NCI-H128 (cell line): ENCODE measurements around the gene PINLYP.
A peak's percentile ranks its signal among the peaks of the same experiment; 100 is the strongest.

ENCODE experiments used
- DNase-seq: peaks from one replicate; lab custom pipeline; 2025; ENCODE audit not compliant: unreplicated experiment; lab: John Stamatoyannopoulos, UW

The PINLYP gene

DNA sequence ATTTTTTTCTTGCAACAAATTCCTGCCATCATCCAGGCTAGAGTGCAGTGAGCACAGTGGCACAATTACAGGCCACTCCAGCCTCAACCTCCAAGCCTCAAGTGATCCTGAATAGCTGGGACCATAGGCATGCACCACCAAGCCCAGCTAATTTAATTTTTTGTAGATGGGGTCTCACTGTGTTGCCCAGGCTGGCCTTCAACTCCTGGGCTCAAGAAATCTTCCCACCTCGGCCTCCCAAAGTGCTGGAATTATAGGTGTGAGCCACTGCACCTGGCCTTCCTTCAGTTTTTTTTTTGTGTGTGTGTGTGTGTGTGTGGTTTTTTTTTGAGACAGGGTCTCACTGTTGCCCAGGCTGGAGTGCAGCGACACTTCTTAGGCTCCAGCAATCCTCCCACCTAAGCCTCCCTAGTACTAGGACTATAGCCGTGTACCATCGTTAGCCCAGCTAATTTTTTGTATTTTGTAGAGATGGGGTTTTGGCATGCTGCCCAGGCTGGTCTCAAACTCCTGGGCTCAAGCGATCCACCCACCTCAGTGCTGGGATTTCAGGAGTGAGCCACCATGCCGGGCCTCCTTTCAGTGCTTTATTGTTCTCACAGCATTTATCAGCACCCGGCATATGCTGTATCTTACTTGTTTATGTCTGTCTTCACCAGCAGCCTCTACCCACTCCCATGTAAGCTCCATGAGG, 30.4 kb downstream of the PINLYP start:
- DNase-seq = no peak

DNA sequence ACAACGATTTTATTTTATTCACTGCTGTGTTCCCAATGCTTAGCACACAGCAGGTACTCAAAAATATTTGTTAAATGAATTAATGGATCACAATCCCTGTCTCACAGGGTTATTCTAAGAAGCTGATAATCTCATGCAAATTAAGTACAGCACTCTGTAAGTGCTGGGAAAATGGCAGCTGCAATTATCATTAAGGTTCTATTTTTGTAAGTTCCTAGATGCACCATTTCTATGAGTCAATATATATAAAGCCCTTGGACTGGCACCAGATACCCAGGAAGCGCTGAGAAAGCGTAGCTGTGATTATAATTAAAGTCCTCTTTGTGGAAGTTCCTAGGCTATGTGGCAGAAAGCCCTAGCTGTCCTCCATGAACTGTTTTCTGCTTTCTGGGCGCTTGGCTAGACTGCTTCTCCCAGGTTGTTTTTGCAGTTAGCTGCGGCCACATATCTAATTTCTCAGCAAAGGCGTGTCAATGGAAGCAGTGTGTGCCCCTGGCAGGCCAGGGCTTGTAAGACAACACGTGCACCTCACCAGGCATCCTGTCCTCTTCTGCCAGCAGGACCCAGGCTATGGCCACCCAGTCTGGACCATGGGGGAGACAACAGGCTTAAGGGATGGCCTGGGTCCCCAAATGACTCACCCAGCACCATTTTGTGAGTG, 31.1 kb downstream of the PINLYP start:
- no peak for DNase-seq

DNA sequence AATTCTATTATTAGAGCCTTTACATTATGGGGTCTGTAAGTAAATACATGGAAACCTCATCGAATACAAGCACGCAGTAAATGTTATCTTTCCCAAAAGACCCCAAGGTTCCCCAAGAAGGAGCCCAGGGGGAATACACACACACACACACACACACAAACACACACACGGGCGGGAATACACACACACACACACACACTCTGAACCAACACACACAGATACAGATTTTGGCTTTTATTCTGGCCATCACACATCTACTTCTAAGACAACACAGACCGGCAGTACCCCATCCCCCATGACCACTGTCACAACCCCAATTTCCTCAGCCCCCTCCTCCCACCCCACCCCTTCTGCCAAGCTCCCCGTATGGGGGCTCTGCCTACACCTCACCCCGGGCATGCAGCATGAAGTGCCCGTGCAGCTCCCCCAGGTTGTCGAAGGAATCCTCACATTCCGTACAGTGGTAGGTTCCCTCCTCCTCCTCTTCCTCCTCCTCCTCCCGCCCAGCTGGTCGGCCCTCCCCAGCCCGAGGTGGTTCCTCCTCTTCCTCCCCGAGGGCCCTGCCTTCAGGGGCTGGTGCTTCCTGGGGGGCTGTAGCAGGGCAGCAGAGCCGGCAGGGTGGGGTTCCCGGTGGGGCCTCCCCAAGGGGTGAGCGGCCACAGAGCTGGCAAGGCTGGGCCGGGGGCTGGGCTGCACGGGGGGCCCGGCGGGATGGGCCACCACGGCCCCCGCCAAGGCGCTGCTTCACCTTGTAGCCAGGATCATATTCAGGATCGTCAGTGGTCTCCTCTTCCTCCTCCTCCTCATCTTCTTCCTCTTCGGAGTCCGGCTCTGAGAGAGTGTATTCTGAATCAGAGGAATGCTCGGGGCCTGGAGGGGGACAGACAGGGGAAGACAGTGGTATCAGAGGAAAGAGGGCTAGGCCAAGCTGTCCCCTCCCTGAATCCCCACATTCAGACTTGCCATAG, 31.9 kb downstream of the PINLYP start:
- no peak for DNase-seq

DNA sequence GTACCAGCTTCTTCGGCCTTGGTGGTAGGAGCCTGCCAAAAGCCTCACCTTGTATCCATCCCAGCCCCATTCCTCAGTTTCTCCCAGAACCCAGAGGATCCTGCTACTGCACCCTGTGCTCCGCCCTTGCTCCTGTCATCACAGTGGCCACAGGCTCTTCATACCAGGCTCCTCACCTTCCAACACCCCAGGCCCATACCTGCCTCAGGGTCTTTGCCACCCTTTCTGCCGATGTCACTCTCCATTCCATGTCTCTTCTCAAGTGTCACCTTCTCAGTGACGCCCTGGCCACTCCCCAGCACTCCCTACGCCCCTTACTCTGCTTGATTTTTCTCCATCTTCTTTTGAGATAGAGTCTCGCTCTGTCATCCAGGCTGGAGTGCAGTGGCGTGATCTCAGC, 34.3 kb downstream of the PINLYP start:
- DNase-seq = no peak

DNA sequence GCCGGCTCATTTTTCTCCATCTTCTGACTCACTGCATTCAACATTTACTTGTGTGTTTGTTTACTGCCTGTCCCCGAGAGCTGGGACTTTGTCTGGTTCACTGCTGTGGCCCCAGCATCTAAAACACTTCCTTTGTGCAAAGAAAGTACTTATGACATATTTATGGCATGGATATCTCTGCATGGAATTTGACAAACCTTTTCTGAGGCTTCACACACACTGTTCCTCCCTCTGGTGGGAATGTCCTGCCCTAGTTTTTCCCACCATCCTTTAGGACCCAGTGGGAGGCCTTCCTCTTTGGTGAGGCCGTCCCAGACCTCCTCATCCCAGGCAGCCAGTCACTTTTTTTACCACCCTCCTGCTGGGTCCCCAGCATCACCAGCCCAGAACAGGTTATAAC, 34.9 kb downstream of the PINLYP start:
- no peak for DNase-seq

DNA sequence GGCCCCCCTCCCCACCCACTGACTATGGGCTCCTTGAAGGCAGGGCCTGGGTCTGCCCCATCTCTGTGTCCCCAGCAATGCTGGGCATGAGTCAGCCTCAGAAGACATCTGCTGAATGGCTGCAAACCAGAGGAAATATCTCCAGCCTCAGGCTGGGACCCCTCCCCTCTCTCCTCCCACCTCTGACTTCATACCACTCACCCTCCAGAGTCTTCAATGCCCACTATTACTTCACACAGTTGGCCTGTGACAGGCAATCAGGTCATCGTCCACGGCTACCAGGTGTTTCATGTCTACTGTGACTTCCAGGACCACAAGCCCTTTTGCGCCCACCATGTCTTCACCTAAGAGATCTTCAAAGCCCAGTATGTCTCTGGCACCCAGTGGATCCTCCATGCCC, 36.2 kb downstream of the PINLYP start, which contains the start of gene SRRM5:
Gene SRRM5, plus strand, starts transcription at position 301 of the 400 bp plus-strand sequence. Its CDS starts 34 bp downstream, at position 335.
- no peak for DNase-seq

DNA sequence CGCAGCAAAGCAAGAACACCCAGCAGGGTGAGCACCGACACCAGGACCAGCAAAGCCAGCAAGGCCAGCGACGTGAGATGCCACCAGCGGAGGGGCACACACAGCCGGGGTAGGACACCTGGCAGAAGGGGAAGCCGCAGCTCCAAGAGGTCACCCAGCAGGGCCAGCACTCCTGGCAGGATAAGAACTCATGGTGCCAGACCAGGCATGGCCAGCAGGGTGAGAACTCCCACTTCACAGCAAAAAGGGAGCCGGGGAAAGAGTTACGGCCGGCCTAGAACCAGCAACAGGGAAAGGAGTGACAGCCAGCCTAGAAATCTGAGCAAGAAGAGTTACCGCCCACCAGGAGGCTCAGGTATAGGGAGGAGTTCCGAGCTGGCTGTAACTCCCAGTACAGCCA, 36.8 kb downstream of the PINLYP start:
- no peak for DNase-seq

DNA sequence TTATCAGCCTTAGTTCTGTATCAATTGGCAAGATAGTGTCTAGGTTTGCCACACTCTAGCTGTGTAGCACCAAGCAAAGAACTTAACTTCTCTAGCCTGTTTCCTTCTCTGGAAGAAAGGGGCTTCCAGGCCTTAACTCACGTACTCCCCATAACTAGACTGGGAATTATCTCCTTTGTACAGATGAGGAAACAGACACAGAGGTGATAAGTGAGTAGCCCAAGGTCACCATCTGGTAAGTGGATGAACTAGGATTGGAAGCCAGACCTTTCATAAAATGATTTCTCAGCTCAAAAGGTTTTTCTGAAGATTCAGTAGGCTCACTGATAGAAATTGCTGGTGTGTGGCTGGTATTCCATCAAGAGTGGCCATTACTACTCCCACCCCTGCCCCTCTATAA, 40.7 kb downstream of the PINLYP start:
- no peak for DNase-seq

DNA sequence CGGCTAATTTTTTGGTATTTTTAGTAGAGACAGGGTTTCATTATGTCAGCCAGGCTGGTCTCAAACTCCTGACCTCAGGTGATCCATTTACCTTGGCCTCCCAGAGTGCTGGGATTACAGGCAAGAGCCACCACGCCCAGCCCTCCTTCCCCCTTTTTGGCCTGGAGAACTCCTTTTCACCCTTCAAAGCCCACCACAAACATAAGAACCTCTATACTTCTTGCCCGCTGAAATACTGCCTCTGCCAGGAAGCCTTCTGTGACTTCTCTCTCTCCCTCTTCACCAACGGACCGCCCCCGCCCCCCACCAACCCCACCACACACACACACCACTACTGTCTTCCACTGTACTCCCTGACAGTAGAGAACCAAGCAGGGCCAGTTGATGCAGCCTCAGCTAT, 41.4 kb downstream of the PINLYP start:
- no peak for DNase-seq

DNA sequence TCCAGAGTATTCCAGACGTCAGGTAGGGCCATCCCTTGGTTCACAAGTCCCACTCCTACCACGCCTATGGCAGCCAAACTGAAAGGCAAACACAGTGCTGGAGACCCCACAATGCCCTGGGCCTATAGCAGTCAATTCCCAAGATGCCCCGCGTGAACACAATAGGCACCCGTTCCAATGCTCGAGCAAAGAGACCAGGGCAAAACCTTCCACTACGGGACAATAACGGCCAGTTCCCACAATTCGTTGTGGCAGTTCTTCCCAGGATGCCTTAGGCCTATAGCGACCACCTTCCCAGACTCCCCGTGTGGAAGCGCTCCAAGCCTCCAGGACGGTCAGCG, 43.3 kb downstream of the PINLYP start:
- peak; percentile 58 for DNase-seq

DNA sequence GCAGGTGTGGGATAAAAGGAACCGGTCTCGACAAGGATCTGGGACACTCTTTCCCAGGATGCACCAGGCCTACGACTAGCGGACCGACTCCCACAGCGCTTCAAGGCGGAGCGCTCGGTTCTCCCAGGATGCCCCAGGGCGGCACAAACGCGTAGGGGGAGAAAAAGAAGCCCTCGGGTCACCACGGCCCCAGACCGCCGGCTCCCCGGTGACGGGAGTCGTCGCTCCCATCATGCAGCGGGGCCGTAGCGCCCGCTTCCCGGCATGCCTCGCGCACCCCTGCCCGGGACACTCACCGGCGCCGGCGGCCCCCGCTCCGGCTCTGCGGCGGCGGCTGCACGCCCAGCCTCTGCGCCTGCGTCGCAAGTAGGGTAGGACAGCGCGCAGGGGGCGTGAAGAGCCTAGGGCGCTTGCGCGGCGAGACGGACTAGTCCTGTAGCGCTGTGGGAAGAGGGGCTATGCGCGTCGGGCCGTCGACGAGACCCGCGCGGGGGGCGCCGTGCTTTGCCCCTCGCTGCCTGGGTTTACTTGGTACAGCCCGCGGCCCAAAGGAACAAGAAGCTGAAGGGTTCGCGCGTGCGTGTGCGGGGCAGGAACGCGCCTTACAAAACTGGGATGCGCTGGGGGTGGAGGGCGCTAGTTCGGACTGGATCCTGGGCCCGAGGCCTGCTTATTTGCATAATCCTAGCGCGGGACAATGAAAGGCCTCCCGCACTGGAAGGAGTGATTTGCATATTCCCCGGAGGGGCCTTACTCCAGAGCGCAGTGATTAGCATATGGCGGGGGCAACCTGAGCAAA, 43.9 kb downstream of the PINLYP start, which contains the start of gene ZNF428:
Gene ZNF428, minus strand, starts transcription at position 368 of the 799 bp plus-strand sequence. CDS start 5,325 bp downstream, outside the sequence.
- DNase-seq = peak; percentile 76

DNA sequence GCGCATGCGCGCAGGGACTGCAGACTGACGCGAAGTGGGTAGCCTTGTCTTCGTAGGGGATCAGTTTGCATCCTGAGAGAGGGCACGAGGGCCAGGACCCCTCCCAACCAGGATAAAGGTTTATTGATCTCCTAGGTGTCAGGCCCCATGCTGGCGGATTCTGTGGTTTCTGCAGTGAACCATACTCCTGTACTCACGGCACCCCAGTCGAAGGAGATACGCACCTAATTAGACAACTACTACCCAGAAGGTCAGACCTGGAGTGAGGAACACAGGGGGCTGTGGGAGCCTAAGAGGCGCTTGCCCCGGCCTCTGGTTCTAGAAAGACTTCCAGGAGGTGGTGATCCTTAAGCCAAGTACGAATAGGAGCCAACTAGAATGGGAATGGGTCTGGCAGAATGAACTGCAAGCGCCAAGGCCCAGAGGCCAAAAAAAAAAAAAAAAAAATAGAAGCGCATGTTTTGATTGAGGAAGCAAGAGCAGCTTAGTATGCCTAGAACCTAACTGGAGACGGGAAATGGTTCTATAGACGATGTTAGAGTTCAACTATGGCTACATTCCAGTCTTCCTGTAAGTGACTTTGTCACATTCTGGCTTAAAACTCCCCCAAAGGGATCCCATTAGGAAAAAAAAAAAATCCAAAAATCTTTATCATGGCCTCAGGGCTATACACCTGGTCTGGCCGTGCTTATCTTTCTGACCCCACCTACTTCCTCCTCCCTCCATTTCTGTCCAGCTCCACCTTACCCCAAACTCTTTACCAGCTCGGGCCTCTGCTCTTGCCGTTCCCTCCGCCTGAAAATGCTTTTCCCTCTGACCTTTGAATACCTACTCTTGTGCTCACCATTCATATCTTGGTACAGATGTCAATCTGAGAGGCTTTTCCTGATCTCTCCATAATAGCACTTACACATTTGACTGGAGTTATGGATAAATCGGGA, 44.7 kb downstream of the PINLYP start:
- no peak for DNase-seq

DNA sequence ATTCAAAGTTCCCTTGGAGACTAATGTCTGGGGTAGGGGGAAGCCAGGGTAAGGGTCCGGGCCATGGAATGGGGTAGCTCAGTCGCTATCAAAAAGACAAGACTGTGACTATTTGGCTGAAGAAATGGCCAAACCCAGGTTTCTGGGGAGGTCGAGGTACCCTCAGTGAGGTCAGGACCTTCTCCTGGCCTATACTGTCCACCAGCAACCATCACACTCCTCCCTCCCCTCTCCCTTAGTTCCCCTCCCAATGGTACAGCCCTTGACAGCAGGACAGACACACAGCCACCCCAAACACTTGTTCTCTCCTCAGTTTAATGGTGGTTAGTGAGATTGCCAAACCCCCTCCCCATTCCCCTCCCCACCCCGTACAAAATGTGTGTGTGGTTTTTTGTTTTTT, 46.5 kb downstream of the PINLYP start:
- no peak for DNase-seq

DNA sequence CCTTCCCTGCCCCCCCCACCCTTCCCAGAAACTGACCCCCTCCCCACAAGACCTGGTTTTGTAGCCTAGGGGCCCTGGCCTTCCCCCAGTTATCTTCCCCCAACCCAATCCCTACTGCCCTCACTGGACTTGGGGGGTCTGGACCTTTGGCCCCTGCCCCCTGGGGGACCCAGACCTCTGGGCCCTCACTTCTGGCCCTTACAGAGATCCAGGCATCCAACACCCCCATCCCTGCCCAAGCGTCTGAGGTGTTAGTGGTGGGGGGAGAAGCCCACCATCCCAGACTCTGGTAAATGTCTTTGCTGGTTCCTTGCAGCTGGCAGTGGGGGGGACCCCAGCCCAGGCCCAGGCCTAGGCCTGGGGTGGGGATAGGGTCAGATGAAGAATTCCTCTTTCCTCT, 47.4 kb downstream of the PINLYP start:
- DNase-seq = no peak

DNA sequence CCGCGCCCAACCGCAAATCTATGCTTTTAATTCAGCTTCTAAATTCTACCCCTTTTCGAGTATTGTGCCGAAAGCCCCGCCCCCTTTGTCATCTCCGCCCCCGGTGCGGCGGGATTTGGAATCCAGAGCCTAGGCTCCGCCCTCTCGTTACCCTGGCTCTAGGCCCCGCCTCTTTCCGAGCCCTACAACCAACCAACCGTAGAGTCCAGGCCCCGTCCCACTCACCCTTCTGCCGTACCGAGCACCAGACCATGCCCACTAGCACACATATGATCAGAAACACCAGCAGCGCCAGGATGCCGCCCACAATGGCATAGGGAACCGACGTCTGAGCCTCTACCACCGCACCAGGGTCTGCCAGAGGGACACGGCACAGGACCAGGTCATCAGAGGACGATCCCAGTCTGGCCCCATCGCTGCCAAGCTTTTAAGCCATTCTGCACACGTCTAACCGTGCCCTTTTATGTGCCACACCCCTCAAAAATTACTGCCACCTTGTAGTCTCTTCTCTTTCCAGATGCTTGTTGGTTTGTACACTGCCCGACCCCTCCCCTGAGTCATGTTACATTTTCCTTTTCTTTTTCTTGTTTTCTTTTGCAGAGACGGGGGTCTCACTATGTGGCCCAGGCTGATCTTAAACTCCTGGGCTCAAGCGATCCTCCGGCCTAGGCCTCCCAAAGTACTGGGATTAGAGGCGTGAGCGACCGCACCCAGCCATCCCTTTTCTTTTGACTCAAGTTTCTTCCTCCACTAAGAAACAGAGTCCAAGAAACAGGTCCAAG, 48.5 kb downstream of the PINLYP start:
- no peak for DNase-seq

DNA sequence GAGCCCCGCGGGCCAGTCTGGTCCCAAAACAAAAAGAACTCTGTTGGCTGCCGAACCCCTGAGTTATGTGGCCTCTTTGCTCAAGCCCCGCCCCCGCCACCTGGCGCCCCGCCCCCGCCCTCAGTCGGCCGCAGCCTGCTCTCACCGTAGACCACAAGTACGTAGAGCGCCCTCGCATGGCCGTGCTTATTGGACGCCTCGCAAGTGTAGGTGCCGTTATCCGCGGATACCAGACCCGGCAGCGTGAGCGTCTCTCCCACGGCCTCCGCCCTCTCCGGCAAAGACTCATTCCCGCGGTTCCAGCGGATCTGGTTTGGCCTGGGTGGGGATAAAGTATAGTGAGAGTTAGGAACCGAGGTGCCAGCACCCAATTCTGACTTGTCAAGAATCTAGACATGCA, 49.3 kb downstream of the PINLYP start:
- DNase-seq = no peak

DNA sequence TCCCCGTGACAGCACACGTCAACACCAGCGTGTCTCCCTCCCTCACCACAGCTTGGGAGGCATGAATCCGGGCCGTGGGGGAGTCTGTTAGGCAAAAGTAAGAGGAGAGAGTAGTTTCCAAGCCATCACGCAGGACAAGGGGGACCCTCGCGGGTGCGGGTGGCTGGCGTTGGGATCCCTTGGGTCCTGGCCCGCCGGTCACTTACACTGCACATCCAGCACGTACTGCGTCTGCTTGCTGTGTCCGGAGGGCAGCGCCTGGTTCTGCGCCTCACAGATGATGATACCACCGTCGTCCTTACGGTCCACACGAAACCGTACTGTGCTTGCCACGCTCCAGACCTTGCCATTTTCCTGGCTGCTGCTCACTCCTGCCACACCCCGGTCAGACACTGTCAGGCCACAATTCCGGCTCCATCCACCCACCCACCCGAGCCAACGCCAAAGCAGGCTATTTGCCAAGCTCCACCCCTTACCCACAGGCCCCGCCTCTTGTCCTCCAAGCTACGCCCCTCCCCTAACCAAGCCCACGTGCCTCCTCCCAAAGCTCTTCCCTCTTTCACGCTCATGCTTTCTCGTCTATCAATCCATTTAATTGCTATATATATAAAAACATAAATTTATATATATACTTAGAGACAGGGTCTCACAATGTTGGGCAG, 50.4 kb downstream of the PINLYP start:
- DNase-seq = no peak

DNA sequence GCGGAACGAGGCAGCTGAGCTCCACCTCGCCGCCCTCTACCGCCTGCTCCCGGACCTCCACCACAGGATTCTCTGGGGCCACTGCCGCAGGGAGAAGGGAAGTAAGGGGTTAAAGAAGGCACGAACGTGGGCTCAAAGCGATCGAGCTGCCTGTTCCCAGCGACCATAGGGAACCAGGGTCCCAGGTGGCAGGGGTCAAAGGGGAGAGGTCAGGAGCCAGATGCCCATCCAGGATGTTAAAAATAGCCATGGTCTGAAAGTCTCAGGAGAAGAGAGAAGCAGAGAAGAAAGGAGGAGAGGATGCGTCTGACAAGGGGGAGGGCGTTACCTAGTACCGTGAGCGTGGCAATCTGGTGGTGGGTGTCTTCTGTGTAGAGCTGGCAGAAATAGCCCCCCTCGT, 51.2 kb downstream of the PINLYP start:
- no peak for DNase-seq
